ENCODE measurements around the gene PAX6.
"Not testable (repeated sequence)": the region's sequence is repeated elsewhere in the genome, so short reads cannot be mapped to it uniquely, and the experiment has no call there.

Gene PAX6

GRCh38 chr11:31763296-31763695, 47.8 kb downstream of the PAX6 start:
- DNase-seq (ENCODE audit: low read depth): no peak
- in situ Hi-C loops (cut with HindIII; ENCODE audit: low sequenced_read_pairs): no loop called here
- TF ChIP-seq, protein P1, sequence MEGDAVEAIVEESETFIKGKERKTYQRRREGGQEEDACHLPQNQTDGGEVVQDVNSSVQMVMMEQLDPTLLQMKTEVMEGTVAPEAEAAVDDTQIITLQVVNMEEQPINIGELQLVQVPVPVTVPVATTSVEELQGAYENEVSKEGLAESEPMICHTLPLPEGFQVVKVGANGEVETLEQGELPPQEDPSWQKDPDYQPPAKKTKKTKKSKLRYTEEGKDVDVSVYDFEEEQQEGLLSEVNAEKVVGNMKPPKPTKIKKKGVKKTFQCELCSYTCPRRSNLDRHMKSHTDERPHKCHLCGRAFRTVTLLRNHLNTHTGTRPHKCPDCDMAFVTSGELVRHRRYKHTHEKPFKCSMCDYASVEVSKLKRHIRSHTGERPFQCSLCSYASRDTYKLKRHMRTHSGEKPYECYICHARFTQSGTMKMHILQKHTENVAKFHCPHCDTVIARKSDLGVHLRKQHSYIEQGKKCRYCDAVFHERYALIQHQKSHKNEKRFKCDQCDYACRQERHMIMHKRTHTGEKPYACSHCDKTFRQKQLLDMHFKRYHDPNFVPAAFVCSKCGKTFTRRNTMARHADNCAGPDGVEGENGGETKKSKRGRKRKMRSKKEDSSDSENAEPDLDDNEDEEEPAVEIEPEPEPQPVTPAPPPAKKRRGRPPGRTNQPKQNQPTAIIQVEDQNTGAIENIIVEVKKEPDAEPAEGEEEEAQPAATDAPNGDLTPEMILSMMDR (IDR thresholded peaks at IDR 0.05; ENCODE audit: low read depth, low read length, missing control alignments): no peak
- no peak overlapping the region for H3K4me3 ChIP-seq (ENCODE audit: low read depth, low read length)

- no peak overlapping the region for H3K4me3 ChIP-seq (ENCODE audit: low read depth, low read length)
- TF ChIP-seq, protein P1 (IDR thresholded peaks at IDR 0.05; ENCODE audit: low read depth, low read length, missing control alignments): no peak
- DNase-seq (ENCODE audit: low read depth): no peak
- in situ Hi-C loops (cut with HindIII; ENCODE audit: low sequenced_read_pairs): no loop called here
Measured at GRCh38 chr11:31761636-31762035, 49.5 kb downstream of the PAX6 start.

DNA sequence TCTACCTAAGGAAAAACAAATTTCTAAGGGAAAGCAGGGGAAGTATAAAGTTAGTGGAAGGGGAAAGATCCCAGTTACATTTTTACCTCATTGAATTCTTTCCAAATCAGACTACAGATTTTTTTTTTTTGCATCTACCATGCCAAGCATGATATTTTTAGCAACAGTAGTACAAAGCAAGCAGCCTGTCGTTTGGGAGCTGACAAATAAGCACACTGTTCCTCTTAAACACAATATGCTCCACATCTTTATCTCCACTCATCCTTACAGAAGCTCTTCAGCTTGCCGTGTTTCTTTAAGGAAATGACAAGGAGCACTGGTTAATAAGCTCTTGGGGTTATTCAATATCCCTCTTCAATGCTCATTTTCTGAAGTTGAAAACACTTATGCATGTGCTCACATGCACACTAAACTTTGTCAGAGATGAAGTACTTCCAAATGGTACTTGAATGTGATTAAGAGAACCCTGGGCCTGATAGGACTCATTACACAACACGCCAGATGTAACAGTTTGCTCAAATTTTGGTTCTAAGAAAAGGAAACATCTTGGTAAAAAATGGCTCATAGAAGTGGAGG, 53.8 kb downstream of the PAX6 start:
- in situ Hi-C loops (cut with HindIII; ENCODE audit: low sequenced_read_pairs): no loop called here
- DNase-seq (ENCODE audit: low read depth): no peak
- TF ChIP-seq, protein P1 (IDR thresholded peaks at IDR 0.05; ENCODE audit: low read depth, low read length, missing control alignments): no peak
- H3K4me3 ChIP-seq (ENCODE audit: low read depth, low read length): no peak overlapping the region

- no peak overlapping the region for H3K4me3 ChIP-seq (ENCODE audit: low read depth, low read length)
- no peak for DNase-seq (ENCODE audit: low read depth)
- in situ Hi-C loops (cut with HindIII; ENCODE audit: low sequenced_read_pairs): no loop called here
- TF ChIP-seq, protein P1 (IDR thresholded peaks at IDR 0.05; ENCODE audit: low read depth, low read length, missing control alignments): no peak
Measured at GRCh38 chr11:31747581-31747980, 63.5 kb downstream of the PAX6 start.

DNA sequence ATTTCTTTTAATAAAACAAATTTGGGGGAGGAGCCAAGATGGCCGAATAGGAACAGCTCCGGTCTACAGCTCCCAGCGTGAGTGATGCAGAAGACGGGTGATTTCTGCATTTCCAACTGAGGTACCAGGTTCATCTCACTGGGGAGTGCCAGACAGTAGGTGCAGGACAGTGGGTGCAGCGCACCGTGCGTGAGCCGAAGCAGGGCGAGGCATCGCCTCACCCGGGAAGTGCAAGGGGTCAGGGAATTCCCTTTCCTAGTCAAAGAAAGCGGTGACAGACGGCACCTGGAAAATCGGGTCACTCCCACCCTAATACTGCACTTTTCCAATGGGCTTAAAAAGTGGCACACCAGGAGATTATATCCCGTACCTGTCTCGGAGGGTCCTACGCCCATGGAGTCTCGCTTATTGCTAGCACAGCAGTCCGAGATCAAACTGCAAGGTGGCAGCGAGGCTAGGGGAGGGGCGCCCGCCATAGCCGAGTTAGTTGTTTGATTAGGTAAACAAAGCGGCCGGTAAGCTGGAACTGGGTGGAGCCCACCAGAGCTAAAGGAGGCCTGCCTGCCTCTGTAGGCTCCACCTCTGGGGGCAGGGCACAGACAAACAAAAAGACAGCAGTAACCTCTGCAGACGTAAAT, 70.3 kb downstream of the PAX6 start:
- H3K4me3 ChIP-seq (ENCODE audit: low read depth, low read length); in situ Hi-C loops (cut with HindIII; ENCODE audit: low sequenced_read_pairs); DNase-seq (ENCODE audit: low read depth): not testable (repeated sequence)

GRCh38 chr11:31740131-31740530, 71.0 kb downstream of the PAX6 start:
- in situ Hi-C loops (cut with HindIII; ENCODE audit: low sequenced_read_pairs): no loop called here
- TF ChIP-seq, protein P1 (IDR thresholded peaks at IDR 0.05; ENCODE audit: low read depth, low read length, missing control alignments): no peak
- DNase-seq (ENCODE audit: low read depth): no peak
- no peak overlapping the region for H3K4me3 ChIP-seq (ENCODE audit: low read depth, low read length)

All from astrocyte of the cerebellum (primary cell).